Smooth muscle cell (in vitro differentiated cells): ENCODE measurements around the gene GABPB1. TPM values are rescaled to one million over a fixed set of nuclear protein-coding genes. Genes with fewer than 3 reads are reported as not detected.

Experiments
- DNase-seq: peaks from one replicate; lab custom pipeline; 2025; ENCODE audit not compliant: unreplicated experiment; lab: John Stamatoyannopoulos, UW
- H2AFZ ChIP-seq: fragments of 200-600 bp; sonication (generic); 2 replicates; pipeline ENCODE4 v1.6.0; 2016; ENCODE audit warnings: antibody characterized with exemption, low read depth, mild to moderate bottlenecking
- H3F3A ChIP-seq: fragments of 200-600 bp; sonication (generic); 2 replicates; pipeline ENCODE4 v1.6.0; 2017; ENCODE audit warnings: antibody characterized with exemption, low read depth
- H3K27ac ChIP-seq: fragments of 200-600 bp; sonication (generic); 2 replicates; pipeline ENCODE4 v1.5.1; 2016; ENCODE audit warnings: low read depth, mild to moderate bottlenecking
- H3K27me3 ChIP-seq: fragments of 200-600 bp; sonication (generic); 2 replicates; pipeline ENCODE4 v1.6.1; 2016; ENCODE audit warnings: low read depth, mild to moderate bottlenecking
- H3K36me3 ChIP-seq: fragments of 200-600 bp; sonication (generic); 2 replicates; pipeline ENCODE4 v1.5.1; 2016; ENCODE audit warnings: low read depth
- H3K4me1 ChIP-seq: fragments of 200-600 bp; sonication (generic); 2 replicates; pipeline ENCODE4 v1.5.1; 2016; ENCODE audit warnings: low read depth
- H3K4me2 ChIP-seq: fragments of 200-600 bp; sonication (generic); 2 replicates; pipeline ENCODE4 v1.6.0; 2016; ENCODE audit warnings: mild to moderate bottlenecking
- H3K4me3 ChIP-seq: fragments of 200-600 bp; sonication (generic); 2 replicates; pipeline ENCODE4 v1.5.1; 2016; ENCODE audit warnings: mild to moderate bottlenecking
- H3K79me2 ChIP-seq: fragments of 200-600 bp; sonication (generic); 2 replicates; pipeline ENCODE4 v1.6.0; 2016; ENCODE audit warnings: low read depth, mild to moderate bottlenecking
- H3K9ac ChIP-seq: fragments of 200-600 bp; sonication (generic); 2 replicates; pipeline ENCODE4 v1.6.0; 2016; ENCODE audit warnings: low read depth
- H3K9me3 ChIP-seq: fragments of 200-600 bp; sonication (generic); replicated peaks from 2 replicates; pipeline ENCODE4 v1.5.1; 2016; ENCODE audit warnings: low read depth
- H4K20me1 ChIP-seq: fragments of 200-600 bp; sonication (generic); 2 replicates; pipeline ENCODE4 v1.6.0; 2016; ENCODE audit warnings: low read depth
- CTCF ChIP-seq: fragments of 200-600 bp; sonication (generic); IDR thresholded peaks from 2 replicates; pipeline ENCODE4 v1.5.1; 2017; ENCODE audit warnings: borderline replicate concordance, mild to moderate bottlenecking, antibody characterized with exemption; ENCODE audit not compliant: insufficient read depth, poor library complexity, severe bottlenecking
- WGBS: methylation state at CpG from one replicate; pipeline ENCODE4 v1.1.7; 2016; ENCODE audit warnings: low lambda C conversion rate; 5-methylcytosine and 5-hydroxymethylcytosine counted together
- polyA plus RNA-seq: library from polyadenylated mRNA; unstranded; fragments of >200 nt; fragmentation: Nextera tagmentation; extraction: Ambion mirVana; gene quantifications from 2 replicates; pipeline ENCODE4 v1.2.1, GENCODE V29; 2016
- total RNA-seq: library from RNA; depleted of rRNA; stranded (reverse); fragments of >200 nt; gene quantifications from 2 replicates; pipeline ENCODE4 v1.2.3, GENCODE V29; 2014

GABPB1 gene
- total and polyA plus RNA-seq, 2 experiments from 2014 or later = 24.1 to 49.3 TPM

DNA sequence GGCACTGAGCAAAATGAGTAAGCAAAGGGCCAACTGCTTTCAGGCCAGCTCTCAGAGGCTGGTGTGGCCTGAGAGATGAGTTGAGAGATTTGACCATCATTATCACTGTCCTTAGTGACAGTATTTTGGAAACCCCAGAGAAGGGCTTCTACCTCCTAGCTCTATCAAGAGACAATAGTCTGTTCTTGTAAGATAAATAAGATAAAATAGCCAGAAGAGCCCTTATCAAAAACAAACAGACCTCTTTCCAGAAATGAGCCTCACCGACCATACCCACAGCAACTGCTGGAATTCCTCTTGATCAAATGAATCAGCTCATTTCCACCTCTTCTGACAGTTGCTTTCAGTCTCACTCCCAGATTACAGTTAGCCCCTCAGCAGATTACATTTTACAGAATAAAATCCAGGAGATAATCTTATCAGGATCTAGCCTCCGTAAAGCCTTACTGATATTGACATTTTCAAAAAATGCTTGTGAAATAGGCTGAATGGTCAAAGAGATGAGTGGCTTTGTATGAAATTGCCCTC, 94.0 kb downstream of the GABPB1 start:
- WGBS = 38% methylated on average over 2 of the region's 2 CpGs
- Histone ChIP-seq H3K27me3 (peaks cover 12% of the 10 kb centered on the region), H3K27ac (no peak overlapping the region), H3K79me2 (no peaks in the 10 kb centered on the region), H2AFZ (no peak overlapping the region), H3K9ac (no peak overlapping the region), H3K4me1 (no peaks in the 10 kb centered on the region), H3F3A (no peaks in the 10 kb centered on the region), H3K36me3 (no peaks in the 10 kb centered on the region), H3K4me2 (no peak overlapping the region), H4K20me1 (no peaks in the 10 kb centered on the region), H3K9me3 (no peaks in the 10 kb centered on the region), H3K4me3 (no peak overlapping the region)
- no peak for DNase-seq
- no peak for TF ChIP-seq CTCF

- no peaks in the 10 kb centered on the region for H3F3A ChIP-seq
- no peaks in the 10 kb centered on the region for H3K79me2 ChIP-seq
- no peak overlapping the region for H3K4me2 ChIP-seq
- no peak overlapping the region for H2AFZ ChIP-seq
- H3K36me3 ChIP-seq = no peaks in the 10 kb centered on the region
- no peak for TF ChIP-seq CTCF
- H3K27me3 ChIP-seq = no peaks in the 10 kb centered on the region
- H3K9me3 ChIP-seq = no peaks in the 10 kb centered on the region
- H3K4me1 ChIP-seq = no peaks in the 10 kb centered on the region
- H4K20me1 ChIP-seq = no peaks in the 10 kb centered on the region
- no peak overlapping the region for H3K27ac ChIP-seq
- no peak overlapping the region for H3K9ac ChIP-seq
- no peak overlapping the region for H3K4me3 ChIP-seq
- WGBS = 66% methylated on average over 5 of the region's 5 CpGs
- DNase-seq = no peak
Observed at GRCh38 chr15:50259276-50259675, 95.7 kb downstream of the GABPB1 start.

GRCh38 chr15:50257924-50258323, 97.1 kb downstream of the GABPB1 start:
- no peak overlapping the region for H2AFZ ChIP-seq
- no peak overlapping the region for H3K27ac ChIP-seq
- no peak overlapping the region for H3K4me3 ChIP-seq
- H3K4me2 ChIP-seq = no peak overlapping the region
- H3K36me3 ChIP-seq = no peaks in the 10 kb centered on the region
- H3F3A ChIP-seq = no peaks in the 10 kb centered on the region
- H3K9me3 ChIP-seq = no peaks in the 10 kb centered on the region
- WGBS = 73% methylated on average over 3 of the region's 3 CpGs
- no peaks in the 10 kb centered on the region for H3K79me2 ChIP-seq
- peaks cover 4% of the 10 kb centered on the region for H3K27me3 ChIP-seq
- no peaks in the 10 kb centered on the region for H3K4me1 ChIP-seq
- TF ChIP-seq CTCF = no peak
- DNase-seq = no peak
- no peaks in the 10 kb centered on the region for H4K20me1 ChIP-seq
- no peak overlapping the region for H3K9ac ChIP-seq

DNA sequence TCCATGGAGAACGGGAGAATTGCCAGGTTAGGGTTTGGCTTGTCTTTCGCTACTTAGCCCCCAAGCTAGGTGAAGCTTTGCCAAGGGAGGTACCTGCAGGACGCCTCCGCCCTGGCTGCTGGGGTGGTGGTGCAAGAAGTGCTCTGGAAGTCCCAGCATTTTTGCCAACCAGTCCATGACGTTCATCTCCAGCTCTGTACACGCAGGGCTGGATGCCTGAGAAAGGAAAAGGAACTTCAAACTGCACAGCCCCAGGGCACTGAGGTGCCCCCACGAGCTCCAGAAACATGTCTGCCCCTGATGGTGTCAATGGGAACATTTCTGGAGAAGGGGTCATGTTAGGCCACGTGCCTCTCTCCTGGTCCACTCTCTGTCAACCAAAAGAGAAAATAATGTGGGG, 97.7 kb downstream of the GABPB1 start:
- H3K79me2 ChIP-seq = no peaks in the 10 kb centered on the region
- no peak overlapping the region for H3K4me2 ChIP-seq
- H3K4me1 ChIP-seq = no peaks in the 10 kb centered on the region
- H3K4me3 ChIP-seq = no peak overlapping the region
- no peak overlapping the region for H3K9ac ChIP-seq
- no peaks in the 10 kb centered on the region for H3F3A ChIP-seq
- H3K27me3 ChIP-seq = peaks cover 8% of the 10 kb centered on the region
- no peaks in the 10 kb centered on the region for H3K36me3 ChIP-seq
- no peaks in the 10 kb centered on the region for H3K9me3 ChIP-seq
- no peaks in the 10 kb centered on the region for H4K20me1 ChIP-seq
- DNase-seq = no peak
- H3K27ac ChIP-seq = no peak overlapping the region
- no peak overlapping the region for H2AFZ ChIP-seq
- 92% methylated on average over 8 of the region's 8 CpGs for WGBS
- no peak for TF ChIP-seq CTCF
